Right lobe of liver (tissue), 6 donors: ENCODE measurements around the gene STK24. TPM values are rescaled to one million over a fixed set of nuclear protein-coding genes. Genes with fewer than 3 reads are reported as not detected.
A peak's percentile ranks its signal among the peaks of the same experiment; 100 is the strongest.

Experiments used
- ATAC-seq, 4 donors: fragments of 200-7000 bp; cut with Tn5 transposase; one replicate each; pipeline ENCODE4 v1.9.1; 2020; ENCODE audit warnings: mild to moderate bottlenecking in 4 of 4, moderate library complexity in 4 of 4
- DNase-seq, 3 donors: peaks; one replicate each; pipeline ENCODE4 v3.0.0-alpha.2; 2020
- H3K27ac ChIP-seq, 3 donors: fragments of 200-600 bp; one replicate each; pipeline ENCODE4 v1.8.0; 2022
- H3K27me3 ChIP-seq, 2 donors: fragments of 200-600 bp; one replicate each; pipeline ENCODE4 v1.8.0; 2022
- H3K36me3 ChIP-seq, 4 donors: fragments of 200-600 bp; sonication (generic) in 1 of 4; one replicate each; pipeline versions ENCODE4 v1.5.1 to v1.8.0; 2017 to 2022; ENCODE audit warnings: control low read depth in 1 of 4
- H3K4me1 ChIP-seq, 4 donors: fragments of 200-600 bp; sonication (generic) in 1 of 4; one replicate each; pipeline versions ENCODE4 v1.5.1 to v1.8.0; 2017 to 2022; ENCODE audit warnings: control low read depth in 1 of 4
- H3K4me3 ChIP-seq, 3 donors: fragments of 200-600 bp; one replicate each; pipeline ENCODE4 v1.8.0; 2022
- H3K9me3 ChIP-seq, 4 donors: fragments of 200-600 bp; sonication (generic) in 1 of 4; one replicate each; pipeline versions ENCODE4 v1.5.1 to v1.8.0; 2017 to 2022; ENCODE audit warnings: control low read depth in 1 of 4
- POLR2A ChIP-seq: fragments of 450-650 bp; IDR thresholded peaks from one replicate; pipeline ENCODE4 v1.6.1; 2017; ENCODE audit warnings: antibody characterized with exemption, mild to moderate bottlenecking
- WGBS: methylation state at CpG from one replicate; pipeline ENCODE4 v1.1.6; 2018; ENCODE audit warnings: low coverage, low lambda C conversion rate; ENCODE audit not compliant: insufficient coverage; ENCODE audit errors: missing lambda C conversion rate; 5-methylcytosine and 5-hydroxymethylcytosine counted together
- intact Hi-C, 2 donors: fragments of 100-400 bp; cut with DNase I; formaldehyde crosslinking; loops; one replicate each; pipeline versions ENCODE4 v1.11.2 to v1.14.1; 2022
- total RNA-seq, 6 experiments: library from RNA; depleted of rRNA in 2 of 6; stranded (reverse); fragments of >200 nt in 2 of 6; fragmentation: NEBNext Ultra II Directional in 3 of 6; extraction: Animal tissue kit (Norgen Biotek cat#: 25700) in 3 of 6; gene quantifications; one replicate each; pipeline versions ENCODE4 v1.1.0 to v1.2.4, GENCODE V29; 2016 to 2023
- TF ChIP-seq, protein P1 (sequence below), 4 donors: fragments of 200-600 bp in 3 of 4; fragments of 450-650 bp in 1 of 4; IDR thresholded peaks; one replicate each; pipeline versions ENCODE4 v1.5.1 to v1.8.0; 2016 to 2022; ENCODE audit warnings: antibody characterized with exemption in 4 of 4, mild to moderate bottlenecking in 2 of 4
- donor health status: DM: no; HTN: yes; CAD: no.
- donor health status: DM: no; HTN: no; CAD: no.
- donor health status: DM: no; HTN: no; CAD: no.
- donor health status: DM: no; HTN: yes; CAD: no.
- donor health status: DM: no; HTN: yes; CAD: no.

Gene STK24
- total RNA-seq, 6 experiments from 2014 or later: 14.8 to 40.8 (median 28.6) TPM

DNA sequence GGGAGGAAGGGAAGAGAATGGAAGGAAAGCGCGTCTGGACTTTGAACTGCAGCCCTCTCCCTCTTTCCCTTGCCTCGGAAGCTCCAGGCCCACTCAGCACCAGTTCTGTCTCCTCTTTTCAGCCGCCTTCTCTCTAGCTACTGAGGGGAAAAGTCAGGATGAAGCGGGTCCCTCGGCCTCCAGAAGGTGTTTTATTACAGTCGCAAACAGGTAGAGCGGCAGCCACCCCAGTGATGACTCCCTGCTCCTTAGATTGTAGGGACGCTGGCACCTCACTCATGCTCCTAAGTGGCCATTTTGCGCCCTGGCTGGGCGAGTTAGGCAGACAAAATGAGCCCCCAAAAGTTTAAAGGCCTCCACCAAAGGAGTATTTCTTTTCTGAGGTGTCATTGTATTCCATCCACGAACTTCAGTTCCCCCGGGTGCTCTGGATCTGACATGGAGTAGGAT, 954 bp upstream of the STK24 start:
- Histone ChIP-seq H3K27ac (peak overlapping the region; percentile 81 to 96 (median 90)), H3K9me3 (no peaks in the 10 kb centered on the region), H3K27me3 (no peaks in the 10 kb centered on the region), H3K36me3 (no peaks in the 10 kb centered on the region), H3K4me1 (peaks cover 0 to 26% (median 2%) of the 10 kb centered on the region in 4 donors), H3K4me3 (peak overlapping the region; percentile 41 to 66 (median 45))
- peak in 2 of 3 donors; percentile 33 to 52 for DNase-seq
- WGBS: 33% methylated on average over 7 of the region's 13 CpGs
- TF ChIP-seq, protein P1, sequence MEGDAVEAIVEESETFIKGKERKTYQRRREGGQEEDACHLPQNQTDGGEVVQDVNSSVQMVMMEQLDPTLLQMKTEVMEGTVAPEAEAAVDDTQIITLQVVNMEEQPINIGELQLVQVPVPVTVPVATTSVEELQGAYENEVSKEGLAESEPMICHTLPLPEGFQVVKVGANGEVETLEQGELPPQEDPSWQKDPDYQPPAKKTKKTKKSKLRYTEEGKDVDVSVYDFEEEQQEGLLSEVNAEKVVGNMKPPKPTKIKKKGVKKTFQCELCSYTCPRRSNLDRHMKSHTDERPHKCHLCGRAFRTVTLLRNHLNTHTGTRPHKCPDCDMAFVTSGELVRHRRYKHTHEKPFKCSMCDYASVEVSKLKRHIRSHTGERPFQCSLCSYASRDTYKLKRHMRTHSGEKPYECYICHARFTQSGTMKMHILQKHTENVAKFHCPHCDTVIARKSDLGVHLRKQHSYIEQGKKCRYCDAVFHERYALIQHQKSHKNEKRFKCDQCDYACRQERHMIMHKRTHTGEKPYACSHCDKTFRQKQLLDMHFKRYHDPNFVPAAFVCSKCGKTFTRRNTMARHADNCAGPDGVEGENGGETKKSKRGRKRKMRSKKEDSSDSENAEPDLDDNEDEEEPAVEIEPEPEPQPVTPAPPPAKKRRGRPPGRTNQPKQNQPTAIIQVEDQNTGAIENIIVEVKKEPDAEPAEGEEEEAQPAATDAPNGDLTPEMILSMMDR (IDR thresholded peaks at IDR 0.05): no peak
- no peak for TF ChIP-seq POLR2A
- intact Hi-C loops: loop anchor here in 1 of 2 donors (10.0 kb wide), 1 partner anchor 77 kb away; no protein-coding TSS in a partner anchor
- peak; percentile 11 to 58 (median 42) for ATAC-seq

DNA sequence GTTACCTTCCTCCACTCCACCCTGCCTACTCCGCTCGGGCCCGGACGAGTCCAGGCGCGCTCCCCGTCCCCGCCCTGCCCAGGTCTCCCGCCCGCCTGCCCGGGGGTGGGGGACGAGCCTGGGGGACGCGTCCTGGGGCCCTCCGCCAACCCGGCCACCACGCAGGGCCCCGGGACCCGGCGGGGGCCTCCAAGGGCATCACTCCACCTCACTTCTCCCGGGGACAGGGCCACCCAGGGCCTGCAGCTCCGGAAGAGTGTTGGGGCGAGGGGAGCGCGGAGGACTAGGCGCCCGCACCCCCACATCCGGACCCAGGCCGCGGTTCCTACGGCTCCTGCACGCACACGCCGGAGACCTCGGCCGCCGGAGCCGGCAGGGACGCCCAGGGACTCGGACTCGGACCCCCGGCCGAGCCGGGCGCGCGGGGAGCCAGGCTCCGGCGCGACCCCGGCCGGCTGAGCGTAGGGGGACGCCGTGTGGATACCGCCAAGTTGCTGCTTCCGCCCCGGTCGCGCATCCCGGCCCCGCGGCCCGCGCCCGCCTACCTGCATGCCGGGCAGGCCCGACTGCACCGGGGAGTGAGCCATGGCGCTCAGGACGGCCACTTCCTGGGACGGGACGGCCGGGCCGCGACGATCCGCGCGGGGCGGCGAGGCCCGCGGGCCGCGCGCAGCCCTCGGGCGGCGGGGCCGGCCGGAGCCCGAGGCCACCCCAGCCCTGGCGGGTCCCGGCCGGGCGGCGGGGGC, 534 bp downstream of the STK24 start:
- ATAC-seq (peak; percentile 49 to 77 (median 68)), DNase-seq (peak; percentile 61 to 79 (median 70))
- Histone ChIP-seq H3K27ac (peak overlapping the region; percentile 93 to 97 (median 95)), H3K4me1 (peaks cover 0 to 40% (median 5%) of the 10 kb centered on the region in 4 donors), H3K36me3 (no peaks in the 10 kb centered on the region), H3K9me3 (no peaks in the 10 kb centered on the region), H3K4me3 (peak overlapping the region; percentile 87 to 97 (median 91)), H3K27me3 (no peaks in the 10 kb centered on the region)
- intact Hi-C loops: loop anchor here in 1 of 2 donors (10.0 kb wide), 1 partner anchor 78 kb away; no protein-coding TSS in a partner anchor
- TF ChIP-seq POLR2A: no peak
- TF ChIP-seq, protein P1 (IDR thresholded peaks at IDR 0.05): no peak
- WGBS: 0% methylated on average over 8 of the region's 98 CpGs

DNA sequence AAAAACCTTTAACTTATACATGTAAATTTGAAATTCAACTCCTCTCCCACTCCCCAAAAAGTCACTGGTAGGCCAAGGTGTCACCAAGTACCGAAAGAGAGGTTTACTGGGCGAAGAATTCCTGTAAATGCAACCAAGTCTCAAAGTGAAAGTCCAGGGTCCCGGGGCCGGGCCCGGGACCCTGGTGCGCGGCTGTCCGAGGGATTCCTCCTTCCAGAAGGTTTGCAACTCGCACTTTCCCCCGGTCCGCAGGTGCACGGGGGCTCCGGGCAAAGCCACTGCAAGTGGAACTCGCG, 1.1 kb downstream of the STK24 start:
- TF ChIP-seq, protein P1 (IDR thresholded peaks at IDR 0.05): no peak
- TF ChIP-seq POLR2A: no peak
- Histone ChIP-seq H3K9me3 (no peaks in the 10 kb centered on the region), H3K27ac (peak overlapping the region; percentile 93 to 97 (median 95)), H3K27me3 (no peaks in the 10 kb centered on the region), H3K4me3 (peak overlapping the region; percentile 87 to 97 (median 91)), H3K36me3 (no peaks in the 10 kb centered on the region), H3K4me1 (peaks cover 0 to 45% (median 8%) of the 10 kb centered on the region in 4 donors)
- ATAC-seq (peak in 1 of 4 donors; percentile 5), DNase-seq (no peak)
- 0% methylated on average over 2 of the region's 15 CpGs for WGBS
- intact Hi-C loops: loop anchor here in 1 of 2 donors (10.0 kb wide), 1 partner anchor 79 kb away; no protein-coding TSS in a partner anchor

DNA sequence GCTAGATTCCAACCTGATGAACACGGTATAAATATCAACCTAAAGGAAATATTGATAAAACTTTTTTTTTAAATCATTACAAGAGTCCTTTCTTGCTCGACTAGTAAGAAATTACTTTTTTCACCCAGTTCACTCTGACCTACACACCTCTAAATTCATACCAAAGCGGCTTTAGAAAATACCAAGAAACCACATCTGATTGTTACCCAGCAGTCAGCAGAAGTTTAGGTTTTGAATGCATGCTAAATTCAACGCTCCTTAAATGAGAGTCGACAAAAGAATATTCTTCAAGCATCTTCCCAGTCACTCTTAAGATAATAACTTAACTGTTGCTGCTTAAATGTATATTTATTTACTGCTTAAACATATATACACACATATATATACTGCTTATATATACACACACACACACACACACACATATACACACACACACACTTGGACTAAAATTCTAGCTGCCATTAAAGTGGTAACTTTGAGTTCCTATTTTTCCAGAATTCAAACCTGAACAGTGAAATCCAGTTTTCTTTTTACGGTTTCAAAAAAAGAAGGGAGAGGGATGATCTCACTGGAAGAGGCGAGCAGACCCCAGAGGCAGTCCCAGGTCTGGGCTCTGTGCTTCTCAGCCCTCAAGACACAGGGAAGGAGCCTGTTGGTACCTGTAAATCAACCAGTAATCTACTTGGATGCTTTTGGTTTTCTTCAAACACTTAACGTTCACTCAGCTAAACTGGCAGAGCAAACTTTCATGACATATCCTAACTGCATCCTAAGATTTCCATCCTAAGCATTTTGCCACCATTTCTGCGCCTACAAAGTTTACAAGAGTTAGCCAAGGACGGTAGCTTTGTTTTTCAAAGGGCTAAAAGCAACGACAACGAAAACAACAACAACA, 1.7 kb downstream of the STK24 start:
- Histone ChIP-seq H3K9me3 (no peaks in the 10 kb centered on the region), H3K4me1 (peaks cover 0 to 51% (median 10%) of the 10 kb centered on the region in 4 donors), H3K4me3 (peak overlapping the region; percentile 87 to 97 (median 91)), H3K36me3 (no peaks in the 10 kb centered on the region), H3K27me3 (no peaks in the 10 kb centered on the region), H3K27ac (peak overlapping the region; percentile 93 to 97 (median 95))
- ATAC-seq (no peak), DNase-seq (no peak)
- TF ChIP-seq, protein P1 (IDR thresholded peaks at IDR 0.05): no peak
- intact Hi-C loops: loop anchor here in 1 of 2 donors (10.0 kb wide), 1 partner anchor 80 kb away; no protein-coding TSS in a partner anchor
- 23% methylated on average over 11 of the region's 12 CpGs for WGBS
